ENCODE results near the gene DGKI. TPM values are rescaled to one million over a fixed set of nuclear protein-coding genes. Genes with fewer than 3 reads are reported as not detected.

Gene DGKI
- total RNA-seq, 1 experiment from 2014 or later: 0.55 TPM

GRCh38 chr7:137611606-137612005 is 235.2 kb downstream of the DGKI start:
- H4K5ac ChIP-seq (ENCODE audit: insufficient read length, low read depth, low read length): no peak overlapping the region
- H2AFZ ChIP-seq (ENCODE audit: low read length): no peak overlapping the region
- Mint-ChIP-seq H3K4me1 (peaks cover 6 to 8% of the 10 kb centered on the region in 2 experiments), H3K27me3 (ENCODE audit: low read depth) (no peaks in the 10 kb centered on the region; the same call in 1 of the 2 replicates), H3K36me3 (ENCODE audit: insufficient read depth in 1 of 3, low read depth in 3 of 3) (no peaks in the 10 kb centered on the region), H3K9me3 (no peaks in the 10 kb centered on the region), H3K4me3 (no peak overlapping the region), H3K27ac (no peak overlapping the region)
- no peak overlapping the region for H2BK5ac ChIP-seq (ENCODE audit: insufficient read length, low read length)
- no peak overlapping the region for H2BK120ac ChIP-seq (ENCODE audit: low read depth, low read length, poor library complexity, severe bottlenecking)
- no peak overlapping the region for H2BK12ac ChIP-seq (ENCODE audit: insufficient read length, low read depth, low read length)
- H4K20me1 ChIP-seq (ENCODE audit: control insufficient read depth, insufficient read depth, insufficient read length): no peaks in the 10 kb centered on the region
- H3T11ph ChIP-seq (ENCODE audit: low read length): no peak overlapping the region
- H2AK5ac ChIP-seq (ENCODE audit: insufficient read length, low read length): no peak overlapping the region
- no peak overlapping the region for H4K8ac ChIP-seq (replicated peaks; ENCODE audit: insufficient read length, low read depth, low read length)
- no peaks in the 10 kb centered on the region for H3K9me3 ChIP-seq (ENCODE audit: control insufficient read depth, low read depth, low read length)
- no peak for TF ChIP-seq CTCF (conservative IDR thresholded peaks at IDR 0.05)
- H3K79me2 ChIP-seq (ENCODE audit: insufficient read depth, low read length): no peaks in the 10 kb centered on the region
- no peak overlapping the region for H3K23ac ChIP-seq (ENCODE audit: insufficient read length, low read depth, low read length)
- no peaks in the 10 kb centered on the region for H3K23me2 ChIP-seq (ENCODE audit: insufficient read length, low read depth, low read length, poor library complexity, severe bottlenecking)
- no peak overlapping the region for H3K27ac ChIP-seq (ENCODE audit: insufficient read length, low read depth, low read length)
- H3K9ac ChIP-seq (ENCODE audit: extremely low read depth, insufficient read length, low read length): no peak overlapping the region
- H3K14ac ChIP-seq (ENCODE audit: insufficient read depth, low read length): no peak overlapping the region
- no peaks in the 10 kb centered on the region for H3K79me1 ChIP-seq (ENCODE audit: insufficient read depth, low read depth, low read length, poor library complexity, severe bottlenecking)
- no peak overlapping the region for H4K91ac ChIP-seq (ENCODE audit: insufficient read length, low read depth, low read length)
- no peak overlapping the region for H2BK15ac ChIP-seq (ENCODE audit: low read depth, low read length)
- no peak overlapping the region for H3K18ac ChIP-seq (ENCODE audit: insufficient read length, low read depth, low read length)
- no peak overlapping the region for H2BK20ac ChIP-seq (ENCODE audit: low read depth, low read length, poor library complexity, severe bottlenecking)
- no peak for DNase-seq
- no peaks in the 10 kb centered on the region for H3K4me1 ChIP-seq (ENCODE audit: insufficient read depth, low read length)
- WGBS (ENCODE audit: extremely low coverage, insufficient read length, low lambda C conversion rate): no CpG with 5 or more reads among the region's 2 CpGs
- no peak overlapping the region for H3K56ac ChIP-seq (ENCODE audit: insufficient read length, low read depth, low read length)
- H3K4me2 ChIP-seq (ENCODE audit: insufficient read depth, insufficient read length, low read length): no peak overlapping the region
- H3K4ac ChIP-seq (ENCODE audit: low read depth, low read length): no peak overlapping the region
- no peaks in the 10 kb centered on the region for H3K27me3 ChIP-seq (ENCODE audit: insufficient read depth, low read length)
